K562 (cell line): ENCODE results near the gene SHB.

Experiments
- CTCF ChIP-seq, 3 experiments: IDR thresholded peaks in 2 of 3; conservative IDR thresholded peaks in 1 of 3; 2 replicates each; pipeline ENCODE4 v1.5.1; 2011 to 2012; ENCODE audit warnings: low read length in 3 of 3, mild to moderate bottlenecking in 3 of 3, control low read depth in 2 of 3, improper control_type of control experiment in 1 of 3, inconsistent platforms in 1 of 3, low read depth in 1 of 3, mixed read lengths in 1 of 3, moderate library complexity in 1 of 3; ENCODE audit not compliant: insufficient read depth in 2 of 3
- E2F4 ChIP-seq: sonication (generic); formaldehyde crosslinking; IDR thresholded peaks from 2 replicates; pipeline ENCODE4 v1.8.0; 2022; ENCODE audit warnings: mild to moderate bottlenecking, low read depth, missing genetic modification reagents
- EP300 ChIP-seq: IDR thresholded peaks from 2 replicates; pipeline ENCODE4 v1.6.1; 2012; ENCODE audit warnings: low read length, improper control_type of control experiment
- ERF ChIP-seq: fragments of 450-650 bp; formaldehyde crosslinking; IDR thresholded peaks from 2 replicates; pipeline ENCODE4 v1.4.0; 2020; ENCODE audit warnings: mild to moderate bottlenecking, mixed read lengths
- IRF9 ChIP-seq: fragments of 450-650 bp; IDR thresholded peaks from 2 replicates; pipeline ENCODE4 v1.6.1; 2016; ENCODE audit warnings: missing biosample characterization, missing genetic modification characterization
- TAF1 ChIP-seq: IDR thresholded peaks from 2 replicates; pipeline ENCODE4 v1.6.1; 2011; ENCODE audit warnings: mild to moderate bottlenecking, low read length, moderate library complexity; ENCODE audit not compliant: insufficient read depth, control insufficient read depth, severe bottlenecking; ENCODE audit errors: extremely low read depth
- ZNF253 ChIP-seq: fragments of 250-450 bp; sonication (Bioruptor Pico); conservative IDR thresholded peaks from 2 replicates; pipeline ENCODE4 v1.6.1; 2021; ENCODE audit warnings: mild to moderate bottlenecking
- ZNF512 ChIP-seq: IDR thresholded peaks from 2 replicates; pipeline ENCODE4 v1.6.1; 2016; ENCODE audit warnings: missing genetic modification characterization, missing compliant biosample characterization

GRCh38 chr9:37978983-37979382 is 90.0 kb downstream of the SHB start:
- no peak for TF ChIP-seq CTCF (IDR thresholded peaks at IDR 0.05 in 2 of 3, conservative IDR thresholded peaks at IDR 0.05 in 1 of 3; ENCODE audit: insufficient read depth in 2 of 3, low read depth in 1 of 3, low read length in 3 of 3)
- no peak for TF ChIP-seq ZNF512 (tag)
- TF ChIP-seq ERF, result no peak
- no peak for TF ChIP-seq ZNF253 (CRISPR knock-in tag)
- no peak for TF ChIP-seq IRF9 (tag)
- no peak for TF ChIP-seq E2F4 (CRISPR knock-in tag)
- no peak for TF ChIP-seq EP300
- no peak for TF ChIP-seq TAF1
